Mesothelial cell of epicardium (in vitro differentiated cells): ENCODE measurements around the gene STX11. TPM values are rescaled to one million over a fixed set of nuclear protein-coding genes. Genes with fewer than 3 reads are reported as not detected.
A peak's percentile ranks its signal among the peaks of the same experiment; 100 is the strongest.

ENCODE experiments used
- DNase-seq, 2 experiments: peaks; one replicate each; pipeline ENCODE4 v3.0.0; 2021; ENCODE audit warnings: low spot score in 2 of 2; ENCODE audit not compliant: unreplicated experiment in 2 of 2
- H3K27ac Mint-ChIP-seq: 2 replicates; pipeline ENCODE4 v1.8.0; 2021; ENCODE audit warnings: mixed read lengths
- H3K27me3 Mint-ChIP-seq: 2 replicates; pipeline ENCODE4 v1.8.0; 2021; ENCODE audit warnings: low read depth, mixed read lengths
- H3K36me3 Mint-ChIP-seq: 2 replicates; pipeline ENCODE4 v1.8.0; 2021; ENCODE audit warnings: mixed read lengths
- H3K4me1 Mint-ChIP-seq: 2 replicates; pipeline ENCODE4 v1.8.0; 2021; ENCODE audit warnings: mixed read lengths
- H3K4me3 Mint-ChIP-seq: 2 replicates; pipeline ENCODE4 v1.8.0; 2021; ENCODE audit warnings: mild to moderate bottlenecking, moderate library complexity, mixed read lengths
- H3K9me3 Mint-ChIP-seq: 2 replicates; pipeline ENCODE4 v1.8.0; 2021; ENCODE audit warnings: mixed read lengths
- total RNA-seq: library from RNA; stranded (reverse); gene quantifications from 3 replicates; pipeline ENCODE4 v1.2.1, GENCODE V29; 2021
- TF ChIP-seq, protein P1 (sequence below): fragments of 200-600 bp; sonication (generic); IDR thresholded peaks from one replicate; pipeline ENCODE4 v1.5.0; 2021; ENCODE audit warnings: antibody characterized with exemption; ENCODE audit not compliant: unreplicated experiment

STX11 gene
- total RNA-seq, 1 donor from 2014 or later: 4.5 TPM

DNA sequence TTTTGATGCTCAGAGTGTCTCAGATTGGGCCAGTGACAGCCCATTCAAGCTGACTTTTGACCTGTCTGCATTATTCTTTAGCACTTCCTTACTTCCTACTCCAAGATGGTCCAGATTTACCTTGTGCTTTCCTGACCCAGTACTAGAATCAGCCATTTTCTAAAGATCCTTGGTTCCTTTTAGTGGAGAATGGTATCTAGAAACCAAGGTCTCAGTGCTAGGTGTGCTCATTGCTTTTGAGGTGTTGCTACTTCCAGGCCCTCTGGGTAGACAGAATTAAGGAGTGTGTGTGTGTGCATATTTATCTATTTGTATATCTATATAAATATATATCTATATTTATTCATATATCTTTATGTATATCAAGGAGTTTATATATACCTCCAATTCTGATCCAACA is 67.5 kb downstream of the STX11 start:
- peak overlapping the region; percentile 35 for H3K27ac Mint-ChIP-seq
- TF ChIP-seq, protein P1, sequence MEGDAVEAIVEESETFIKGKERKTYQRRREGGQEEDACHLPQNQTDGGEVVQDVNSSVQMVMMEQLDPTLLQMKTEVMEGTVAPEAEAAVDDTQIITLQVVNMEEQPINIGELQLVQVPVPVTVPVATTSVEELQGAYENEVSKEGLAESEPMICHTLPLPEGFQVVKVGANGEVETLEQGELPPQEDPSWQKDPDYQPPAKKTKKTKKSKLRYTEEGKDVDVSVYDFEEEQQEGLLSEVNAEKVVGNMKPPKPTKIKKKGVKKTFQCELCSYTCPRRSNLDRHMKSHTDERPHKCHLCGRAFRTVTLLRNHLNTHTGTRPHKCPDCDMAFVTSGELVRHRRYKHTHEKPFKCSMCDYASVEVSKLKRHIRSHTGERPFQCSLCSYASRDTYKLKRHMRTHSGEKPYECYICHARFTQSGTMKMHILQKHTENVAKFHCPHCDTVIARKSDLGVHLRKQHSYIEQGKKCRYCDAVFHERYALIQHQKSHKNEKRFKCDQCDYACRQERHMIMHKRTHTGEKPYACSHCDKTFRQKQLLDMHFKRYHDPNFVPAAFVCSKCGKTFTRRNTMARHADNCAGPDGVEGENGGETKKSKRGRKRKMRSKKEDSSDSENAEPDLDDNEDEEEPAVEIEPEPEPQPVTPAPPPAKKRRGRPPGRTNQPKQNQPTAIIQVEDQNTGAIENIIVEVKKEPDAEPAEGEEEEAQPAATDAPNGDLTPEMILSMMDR: no peak
- H3K4me3 Mint-ChIP-seq: peak overlapping the region; percentile 84

DNA sequence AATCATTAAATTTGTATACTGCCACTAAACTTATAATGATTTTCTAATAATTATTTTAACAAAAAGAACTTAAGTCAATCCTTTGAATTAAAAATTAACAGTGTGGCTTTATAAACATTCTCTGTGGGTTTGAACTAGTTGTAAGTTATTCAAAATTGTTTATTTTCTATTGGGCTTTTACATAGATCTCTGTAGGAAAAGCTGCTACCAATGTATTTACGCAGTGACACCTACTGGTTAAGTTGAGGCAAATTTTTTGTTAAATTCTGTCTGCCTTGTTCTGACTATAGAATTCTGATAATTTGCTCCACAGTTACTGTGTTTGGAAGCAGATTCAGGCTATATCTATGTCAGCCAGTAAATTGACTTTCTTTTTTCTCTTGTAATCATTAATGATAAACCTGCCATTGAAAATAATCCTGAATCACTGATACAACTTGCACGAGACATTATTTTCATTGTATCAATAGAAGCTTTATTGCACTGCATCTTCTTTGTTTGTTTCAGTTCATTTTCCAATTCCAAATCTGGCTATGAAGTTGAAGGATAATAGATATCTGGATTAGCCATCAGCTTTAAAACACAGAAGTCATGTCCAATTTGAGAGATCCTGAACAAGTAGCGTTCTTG is 68.9 kb downstream of the STX11 start:
- peaks cover 2% of the 10 kb centered on the region for H3K9me3 Mint-ChIP-seq
- H3K27ac Mint-ChIP-seq: no peak overlapping the region
- H3K27me3 Mint-ChIP-seq: peaks cover 2% of the 10 kb centered on the region
- TF ChIP-seq, protein P1: peak; percentile 55
- peaks cover 27% of the 10 kb centered on the region for H3K4me1 Mint-ChIP-seq
- no peaks in the 10 kb centered on the region for H3K36me3 Mint-ChIP-seq
- no peak for DNase-seq
- H3K4me3 Mint-ChIP-seq: no peak overlapping the region

More for the DNA sequence above, 67.5 kb downstream of the STX11 start:
- DNase-seq: no peak
- no peaks in the 10 kb centered on the region for H3K36me3 Mint-ChIP-seq
- H3K4me1 Mint-ChIP-seq: peaks cover 19% of the 10 kb centered on the region
- H3K27me3 Mint-ChIP-seq: peaks cover 2% of the 10 kb centered on the region
- H3K9me3 Mint-ChIP-seq: peaks cover 14% of the 10 kb centered on the region

DNA sequence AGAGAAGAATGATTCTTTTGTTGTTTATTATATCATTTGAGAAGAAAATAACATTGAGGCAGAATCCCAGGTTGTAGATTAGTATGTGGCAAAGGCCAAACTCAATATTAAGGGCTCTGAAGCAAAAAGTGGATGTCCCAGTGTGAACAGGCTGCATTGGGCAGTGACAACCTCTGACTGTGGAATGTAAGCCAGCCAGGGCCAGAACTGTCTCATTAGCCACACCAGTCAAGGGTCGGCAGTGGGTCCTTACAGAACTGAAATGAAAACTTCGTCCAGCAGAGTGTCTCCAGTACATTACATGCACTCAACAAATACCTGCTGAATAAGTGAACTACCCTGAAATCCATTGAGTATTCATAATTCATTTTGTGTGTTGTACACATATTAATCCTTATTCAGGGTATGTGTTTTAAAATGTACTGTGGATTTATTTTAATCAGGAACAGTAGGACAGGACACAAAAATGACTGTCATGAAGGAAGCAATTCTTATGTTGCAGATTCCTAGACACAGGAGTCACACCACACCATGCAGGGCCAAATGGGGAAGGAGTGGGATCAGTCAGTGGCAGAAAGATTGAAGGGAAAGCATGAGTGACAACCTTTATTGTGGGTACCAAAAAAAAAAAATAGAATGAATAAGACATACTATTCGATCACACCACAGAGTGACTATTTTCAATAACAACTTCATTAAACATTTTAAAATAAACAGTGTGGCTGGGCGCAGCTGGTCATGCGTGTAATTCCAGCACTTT is 69.9 kb downstream of the STX11 start:
- H3K9me3 Mint-ChIP-seq: no peaks in the 10 kb centered on the region
- H3K4me3 Mint-ChIP-seq: no peak overlapping the region
- H3K4me1 Mint-ChIP-seq: peaks cover 28% of the 10 kb centered on the region

DNA sequence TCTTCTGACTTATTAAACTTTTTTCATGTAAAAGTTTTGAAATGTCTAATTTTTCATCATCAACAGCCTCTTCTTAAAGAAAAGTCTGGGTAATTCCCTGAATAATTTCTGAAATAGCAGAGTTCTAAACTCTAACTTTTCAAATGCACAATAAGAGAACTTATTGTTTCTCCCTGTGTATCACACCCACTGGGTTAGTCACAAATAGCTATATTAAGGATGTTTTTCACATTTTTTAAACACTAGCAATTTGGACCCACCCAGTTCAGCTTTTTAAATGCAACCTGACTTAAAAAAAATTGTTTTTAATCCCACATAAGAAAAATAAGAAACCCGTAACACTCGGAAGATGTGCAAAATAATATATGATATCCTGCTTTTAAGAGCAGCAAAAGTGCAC is 73.4 kb downstream of the STX11 start:
- Mint-ChIP-seq H3K4me3 (no peak overlapping the region), H3K27ac (peak overlapping the region; percentile 72), H3K36me3 (no peaks in the 10 kb centered on the region), H3K9me3 (peaks cover 4% of the 10 kb centered on the region), H3K27me3 (peaks cover 3% of the 10 kb centered on the region), H3K4me1 (peaks cover 10% of the 10 kb centered on the region)
- TF ChIP-seq, protein P1: no peak
- DNase-seq: no peak

More for the DNA sequence above, 69.9 kb downstream of the STX11 start:
- H3K27ac Mint-ChIP-seq: no peak overlapping the region
- TF ChIP-seq, protein P1: no peak
- DNase-seq: no peak
- H3K27me3 Mint-ChIP-seq: peaks cover 2% of the 10 kb centered on the region
- H3K36me3 Mint-ChIP-seq: no peaks in the 10 kb centered on the region

DNA sequence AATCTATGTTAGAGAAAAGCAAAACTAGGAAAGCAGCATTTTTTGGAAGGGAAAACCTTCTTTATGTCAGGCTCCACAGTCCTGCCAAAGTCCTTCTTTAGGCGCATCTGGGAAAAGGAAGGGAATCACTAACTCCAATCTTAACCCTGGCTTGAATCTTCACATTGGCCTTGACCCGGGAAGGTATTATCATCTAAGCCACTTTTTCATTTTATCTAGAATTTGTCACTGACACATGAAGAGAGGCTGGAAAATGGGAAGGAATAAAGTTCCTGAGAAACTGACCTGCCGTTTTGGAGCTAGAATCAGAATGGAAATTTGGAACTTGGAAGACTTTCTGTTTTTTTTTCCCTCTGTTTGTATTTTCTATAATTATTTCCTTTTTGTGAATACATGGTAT is 81.4 kb downstream of the STX11 start:
- Mint-ChIP-seq H3K36me3 (no peaks in the 10 kb centered on the region), H3K27ac (peak overlapping the region; percentile 51), H3K9me3 (peaks cover 9% of the 10 kb centered on the region), H3K4me3 (no peak overlapping the region), H3K27me3 (no peaks in the 10 kb centered on the region), H3K4me1 (peaks cover 2% of the 10 kb centered on the region)
- TF ChIP-seq, protein P1: no peak
- no peak for DNase-seq
